C1 segment of cervical spinal cord (tissue), 14 donors: Measurements from ENCODE around the gene ARHGEF28.

Experiments
- DNase-seq, 14 donors: peaks; one replicate each; lab custom pipeline; 2025; lab: John Stamatoyannopoulos, UW

The ARHGEF28 gene

DNA sequence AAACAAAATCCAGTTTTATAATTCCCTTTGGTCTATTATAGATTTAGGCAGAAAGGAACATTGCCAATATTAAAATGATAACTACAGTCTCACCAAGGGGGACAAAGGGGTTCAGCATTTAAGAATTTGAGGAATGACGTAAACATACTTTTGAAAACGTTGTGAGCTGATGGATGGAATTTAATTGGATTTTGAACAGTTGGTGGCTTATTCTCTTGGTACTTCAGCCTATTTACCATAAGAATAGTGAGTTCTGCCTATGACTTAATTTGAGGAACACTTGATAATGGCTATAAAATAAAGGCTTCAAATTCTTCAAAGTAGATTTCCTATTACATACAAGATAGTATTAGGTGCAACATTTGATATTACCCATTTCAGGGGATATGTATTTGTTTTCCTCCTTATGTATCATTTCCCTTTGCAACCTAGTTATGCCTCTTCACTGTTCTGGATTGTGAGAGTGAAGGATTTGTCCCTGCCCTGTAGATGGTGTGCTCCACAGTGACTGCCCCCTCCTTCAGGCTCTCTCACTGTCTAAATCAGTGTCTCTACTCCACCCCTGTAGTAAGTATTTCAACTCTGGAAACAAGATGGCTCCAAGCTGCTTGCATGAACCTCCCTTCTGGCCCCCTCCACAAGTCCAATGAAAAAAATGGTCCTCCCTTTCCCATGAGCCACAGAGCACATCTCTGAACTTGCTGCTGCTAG lies 225.6 kb downstream of the ARHGEF28 start:
- no peak for DNase-seq

- DNase-seq: no peak
Measured at GRCh38 chr5:73853091-73853490, 227.1 kb downstream of the ARHGEF28 start.

DNA sequence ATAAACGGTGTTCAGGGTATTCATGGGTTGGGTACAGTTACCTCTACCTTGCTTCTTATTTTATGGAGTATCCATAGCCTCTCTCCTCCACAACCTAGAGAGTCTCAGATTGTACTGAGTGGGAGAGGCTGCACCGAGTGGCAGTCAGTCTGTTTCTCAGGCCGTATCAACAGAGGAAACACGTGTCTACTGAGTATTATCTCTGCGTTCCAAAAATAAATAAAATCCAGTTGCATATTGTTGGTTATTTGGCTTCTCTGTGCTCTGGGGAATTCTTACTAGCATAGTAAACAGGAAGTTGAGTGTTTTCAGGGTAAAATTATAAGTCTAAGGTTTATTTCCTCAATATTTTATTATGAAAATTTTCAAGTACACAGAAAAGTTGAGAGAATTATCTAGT lies 231.0 kb downstream of the ARHGEF28 start:
- DNase-seq: no peak

DNA sequence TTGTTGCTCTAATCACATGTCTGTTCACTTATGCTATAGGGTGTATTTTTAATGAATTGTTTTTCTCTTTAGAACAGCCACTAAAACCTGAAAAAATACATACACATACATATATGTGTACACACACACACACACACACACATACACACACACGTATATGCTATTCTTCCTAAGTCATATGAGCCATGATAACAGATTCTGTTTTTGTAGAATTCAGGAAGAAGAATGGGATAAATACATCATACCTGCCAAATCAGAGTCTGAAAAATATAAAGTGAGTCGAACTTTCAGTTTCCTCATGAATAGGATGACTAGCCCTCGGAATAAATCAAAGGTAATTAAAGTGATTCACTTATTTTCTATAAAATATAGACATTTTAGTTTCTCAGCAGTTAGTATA lies 231.4 kb downstream of the ARHGEF28 start:
- no peak for DNase-seq

GRCh38 chr5:73858054-73858453 lies 232.1 kb downstream of the ARHGEF28 start:
- no peak for DNase-seq

GRCh38 chr5:73858776-73859175 lies 232.8 kb downstream of the ARHGEF28 start:
- DNase-seq: no peak

- DNase-seq: no peak
Measured at GRCh38 chr5:73859696-73860095, 233.7 kb downstream of the ARHGEF28 start.

GRCh38 chr5:73861313-73861988 lies 235.5 kb downstream of the ARHGEF28 start:
- DNase-seq: no peak

DNA sequence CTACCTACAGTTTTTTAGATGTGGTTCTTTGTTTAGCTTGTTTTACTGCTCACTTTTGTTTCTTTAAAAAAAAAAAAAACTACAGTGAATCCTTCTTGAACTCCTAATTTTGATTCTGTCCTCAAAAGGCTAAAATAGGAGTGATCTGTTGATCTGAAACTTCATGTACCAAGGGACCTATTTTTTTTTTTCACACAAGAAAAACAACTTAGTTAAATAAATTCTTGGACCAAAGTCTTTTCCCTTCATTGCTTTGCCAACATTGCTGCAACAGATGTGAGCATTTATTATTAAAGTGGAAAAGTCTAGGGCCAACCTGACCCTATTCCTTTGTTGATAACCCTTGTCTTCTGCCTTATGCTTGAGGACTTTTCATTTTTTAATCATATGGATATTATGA lies 236.8 kb downstream of the ARHGEF28 start:
- no peak for DNase-seq

GRCh38 chr5:73863876-73864275 lies 237.9 kb downstream of the ARHGEF28 start:
- DNase-seq: no peak

- DNase-seq: no peak
Measured at GRCh38 chr5:73865315-73865714, 239.3 kb downstream of the ARHGEF28 start.

GRCh38 chr5:73867345-73868335 lies 241.6 kb downstream of the ARHGEF28 start:
- DNase-seq: no peak

GRCh38 chr5:73883646-73884045 lies 257.6 kb downstream of the ARHGEF28 start:
- no peak for DNase-seq

GRCh38 chr5:73887688-73888087 lies 261.7 kb downstream of the ARHGEF28 start:
- DNase-seq: no peak

- no peak for DNase-seq
Measured at GRCh38 chr5:73890569-73890968, 264.6 kb downstream of the ARHGEF28 start.

DNA sequence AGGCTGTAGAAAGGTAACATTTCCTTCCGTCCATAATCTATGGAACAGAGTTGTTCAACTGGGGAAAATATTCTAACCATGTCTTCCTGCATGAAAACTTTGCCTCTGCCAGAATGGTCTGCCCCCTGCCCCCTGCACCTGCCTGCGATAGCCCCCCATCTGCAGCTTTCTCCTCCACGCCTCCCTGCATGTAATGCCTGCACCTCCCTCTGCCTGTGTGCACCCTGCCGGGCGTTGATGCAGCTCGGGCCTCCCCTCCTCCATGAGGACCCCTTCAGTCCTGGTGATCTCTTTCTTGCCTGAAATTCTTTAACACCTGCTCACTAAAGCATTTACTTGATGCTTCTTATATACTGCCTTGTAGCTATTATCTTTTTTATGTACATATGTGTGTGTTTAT lies 266.2 kb downstream of the ARHGEF28 start:
- DNase-seq: no peak

GRCh38 chr5:73892806-73893205 lies 266.8 kb downstream of the ARHGEF28 start:
- DNase-seq: no peak

GRCh38 chr5:73893813-73894212 lies 267.8 kb downstream of the ARHGEF28 start:
- DNase-seq: no peak

DNA sequence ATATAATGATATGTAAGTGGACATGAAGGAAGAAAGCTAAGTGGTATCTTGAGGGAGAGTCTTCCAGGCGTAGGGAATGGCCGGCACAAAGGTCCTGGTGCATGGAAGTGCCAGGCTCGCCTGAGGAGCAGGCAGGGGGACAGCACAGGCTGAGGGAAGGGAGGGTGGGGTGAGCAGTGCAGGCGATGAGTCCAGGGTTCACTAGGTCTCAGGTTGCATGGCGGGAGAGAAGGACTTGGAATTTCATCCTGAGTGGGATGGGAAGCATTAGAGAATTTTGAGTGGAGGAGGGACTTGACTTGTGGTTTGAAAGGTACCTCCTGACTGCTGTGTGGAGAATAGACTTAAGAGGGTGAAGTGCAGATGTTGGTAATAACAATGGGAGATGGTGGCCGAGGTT lies 268.9 kb downstream of the ARHGEF28 start:
- DNase-seq: no peak

- DNase-seq: no peak
Measured at GRCh38 chr5:73895471-73895870, 269.5 kb downstream of the ARHGEF28 start.

DNA sequence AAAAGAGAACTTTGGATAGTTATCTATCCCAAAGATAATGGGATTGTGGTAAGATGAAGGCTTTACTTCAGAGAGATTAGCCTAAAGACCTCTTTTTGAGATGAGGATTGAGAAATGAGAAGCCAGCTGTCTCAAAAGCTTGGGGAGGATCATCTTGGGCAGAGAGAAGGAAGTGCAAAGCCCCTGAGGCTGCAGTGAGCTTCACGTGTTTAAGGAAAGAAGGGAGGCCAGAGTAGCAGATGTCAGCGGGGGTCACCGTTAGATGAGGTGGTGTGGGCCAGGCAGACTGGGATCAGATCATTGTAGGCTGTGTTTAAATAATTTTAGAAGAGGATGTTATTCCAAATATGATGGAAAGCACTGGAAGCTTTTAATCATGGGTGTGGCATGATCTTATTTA lies 270.1 kb downstream of the ARHGEF28 start:
- DNase-seq: no peak

- DNase-seq: no peak
Measured at GRCh38 chr5:73896668-73897067, 270.7 kb downstream of the ARHGEF28 start.
